Stimulated activated CD8-positive, alpha-beta memory T cell treated with anti-CD3 and anti-CD28 coated beads, Interleukin-12 subunit alpha, Interleukin-12 subunit beta, amount 100 ng/mL, for 24 hours (primary cell): ENCODE results near the gene VWA3B.
"Not testable (repeated sequence)": the region's sequence is repeated elsewhere in the genome, so short reads cannot be mapped to it uniquely, and the experiment has no call there.

Experiments used
- DNase-seq: peaks from one replicate; pipeline ENCODE4 v3.0.0-alpha.2; 2020; ENCODE audit errors: extremely low read depth

VWA3B gene

DNA sequence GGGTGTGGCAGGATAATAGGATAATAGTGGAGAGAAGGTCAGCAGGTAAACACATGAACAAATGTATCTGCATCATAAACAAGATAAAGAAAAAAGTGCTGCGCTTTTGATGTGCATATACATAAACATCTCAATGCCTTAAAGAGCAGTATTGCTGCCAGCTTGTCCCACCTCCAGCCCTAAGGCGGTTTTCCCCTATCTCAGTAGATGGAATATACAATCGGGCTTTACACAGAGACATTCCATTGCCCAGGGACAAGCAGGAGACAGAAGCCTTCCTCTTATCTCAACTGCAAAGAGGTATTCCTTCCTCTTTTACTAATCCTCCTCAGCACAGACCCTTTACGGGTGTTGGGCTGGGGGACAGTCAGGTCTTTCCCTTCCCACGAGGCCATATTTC is 43.1 kb downstream of the VWA3B start:
- not testable (repeated sequence) for DNase-seq

DNA sequence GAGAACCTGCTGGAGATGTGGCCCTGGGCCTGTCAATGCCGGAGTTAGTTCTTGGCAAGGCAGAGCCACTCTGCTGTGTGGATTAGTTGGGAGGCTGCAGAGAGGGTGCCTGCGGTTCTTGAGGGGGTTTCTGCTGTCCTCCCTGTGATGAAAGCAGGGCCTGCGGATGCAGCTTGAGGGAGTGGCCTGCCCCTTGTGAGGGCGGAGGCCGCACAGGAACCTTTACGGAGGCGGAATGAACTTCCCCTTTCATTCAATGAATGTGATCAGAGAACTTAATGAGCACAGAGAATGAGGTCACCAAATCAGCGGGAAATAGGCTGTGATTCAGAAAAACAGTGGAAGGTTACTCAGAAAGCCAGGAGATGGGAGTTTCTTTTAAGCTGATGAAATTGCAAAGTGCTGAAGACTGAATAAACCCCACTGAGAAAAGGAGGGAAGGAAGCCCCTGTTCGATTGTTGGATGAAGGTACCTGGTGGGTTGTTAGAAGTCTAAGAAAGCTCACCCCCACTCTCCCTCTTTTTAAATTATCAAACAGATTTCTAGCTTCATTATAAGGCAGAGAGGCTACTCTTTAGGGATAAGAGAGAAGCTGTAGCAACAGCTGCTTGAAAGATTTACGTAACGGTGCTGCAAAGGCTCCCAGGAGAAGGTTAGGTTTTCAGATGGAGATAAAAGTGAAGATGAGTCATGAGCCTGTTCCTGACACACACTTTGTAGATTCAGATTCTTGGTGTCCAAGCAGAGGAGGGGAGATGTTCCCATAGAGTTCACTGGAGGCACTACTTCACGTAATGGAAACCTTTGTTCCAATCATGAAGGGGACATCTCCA is 47.4 kb downstream of the VWA3B start:
- peak; percentile 8 for DNase-seq

DNA sequence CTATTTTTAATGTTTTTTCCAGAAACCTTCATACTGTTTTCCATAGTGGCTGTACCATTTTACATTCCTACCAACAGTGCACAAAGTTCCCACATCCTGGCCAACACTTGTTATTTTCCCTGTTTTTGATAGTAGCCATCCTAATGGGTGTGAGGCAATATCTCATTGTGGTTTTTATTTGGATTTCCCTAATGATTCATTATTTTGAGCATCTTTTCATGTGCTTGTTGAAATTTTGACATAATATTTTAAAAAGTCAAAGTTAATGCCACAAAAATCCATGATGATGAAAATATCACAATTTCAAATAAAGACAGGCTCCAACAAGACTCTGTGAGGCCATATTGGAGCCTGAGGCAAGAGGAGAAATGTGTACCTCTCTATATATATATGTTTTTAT is 50.2 kb downstream of the VWA3B start:
- DNase-seq: no peak

DNA sequence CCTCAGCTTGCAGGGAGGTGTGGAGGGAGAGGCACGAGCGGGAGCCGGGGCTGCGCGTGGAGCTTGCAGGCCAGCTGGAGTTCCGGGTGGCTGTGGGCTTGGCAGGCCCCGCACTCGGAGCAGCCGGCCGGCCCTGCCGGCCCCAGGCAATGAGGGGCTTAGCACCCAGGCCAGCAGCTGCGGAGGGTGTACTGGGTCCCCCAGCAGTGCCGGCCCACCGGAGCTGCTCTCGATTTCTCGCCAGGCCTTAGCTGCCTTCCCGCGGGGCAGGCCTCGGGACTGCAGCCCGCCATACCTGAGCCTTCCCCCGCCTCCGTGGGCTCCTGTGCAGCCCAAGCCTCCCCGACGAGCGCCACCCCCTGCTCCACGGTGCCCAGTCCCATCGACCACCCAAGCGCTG is 52.0 kb downstream of the VWA3B start:
- DNase-seq: not testable (repeated sequence)

DNA sequence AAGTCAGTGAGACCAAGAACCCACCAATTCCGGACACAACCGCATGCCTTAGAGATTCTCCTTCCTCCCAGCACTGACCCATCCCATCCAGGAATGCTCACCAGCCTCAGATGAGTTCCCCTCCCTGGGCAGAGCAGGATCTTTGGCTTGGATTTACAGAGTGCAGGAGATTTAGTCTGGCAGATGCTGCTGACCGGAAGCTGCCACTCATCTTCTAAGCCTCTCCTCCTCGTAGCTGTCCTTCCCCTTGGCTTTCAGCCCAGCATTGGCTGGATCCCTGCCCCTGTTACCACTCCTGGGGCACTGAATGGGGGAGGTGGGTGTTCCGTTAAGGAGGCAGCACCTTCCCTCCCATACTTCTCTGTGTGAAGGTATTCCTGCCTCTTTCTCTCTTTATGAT is 53.2 kb downstream of the VWA3B start:
- no peak for DNase-seq

DNA sequence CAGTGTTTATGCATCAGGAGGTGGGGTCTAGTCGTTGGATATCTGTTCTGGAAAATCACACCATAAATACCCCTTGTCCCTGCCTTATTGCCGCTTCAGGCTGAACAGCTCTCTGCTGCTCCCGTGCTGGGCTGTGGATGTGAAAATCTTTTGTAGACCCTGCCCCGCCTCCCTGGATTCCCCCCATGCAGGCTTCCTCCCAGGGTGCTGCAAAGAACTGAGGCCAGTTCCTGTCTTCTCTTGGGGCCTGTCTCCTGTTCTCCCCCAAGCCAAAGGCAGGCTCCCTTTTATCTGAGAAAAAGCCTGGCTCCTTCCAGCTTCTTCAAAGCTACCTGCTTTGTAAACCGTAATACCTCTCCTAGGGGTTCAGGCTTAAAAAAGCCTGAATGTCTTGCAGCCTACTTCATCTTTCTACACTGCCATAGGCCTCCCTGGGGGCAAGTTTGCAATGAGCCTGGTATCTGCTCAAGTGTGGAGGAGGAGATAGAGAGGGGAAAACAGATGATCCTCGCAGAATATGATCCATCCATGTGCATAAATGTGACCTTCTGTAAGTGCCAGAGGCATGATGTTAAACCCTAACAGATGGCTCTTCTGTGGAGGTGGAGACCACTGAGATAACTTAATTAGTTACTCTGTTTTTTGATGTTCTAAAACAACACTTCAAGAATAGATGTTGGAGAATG is 55.3 kb downstream of the VWA3B start:
- DNase-seq: no peak

DNA sequence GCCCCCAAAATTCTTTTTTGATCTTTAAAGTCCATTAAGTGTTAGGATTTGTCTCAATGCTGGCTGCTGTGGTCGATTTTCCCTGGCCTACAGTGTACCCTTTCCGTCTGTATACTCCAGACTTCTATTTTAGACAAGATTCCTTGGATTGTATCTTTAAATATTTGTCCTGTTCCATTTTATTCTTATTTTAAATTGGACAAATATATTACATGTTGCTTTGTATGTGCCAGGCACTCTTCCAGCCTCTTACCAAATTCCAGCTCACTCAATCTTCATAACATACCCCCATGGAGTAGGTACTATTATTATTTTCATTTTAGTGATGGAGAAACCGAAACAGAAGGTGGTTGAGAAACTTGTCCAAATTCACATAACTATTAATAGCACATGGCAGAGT is 58.1 kb downstream of the VWA3B start:
- no peak for DNase-seq

DNA sequence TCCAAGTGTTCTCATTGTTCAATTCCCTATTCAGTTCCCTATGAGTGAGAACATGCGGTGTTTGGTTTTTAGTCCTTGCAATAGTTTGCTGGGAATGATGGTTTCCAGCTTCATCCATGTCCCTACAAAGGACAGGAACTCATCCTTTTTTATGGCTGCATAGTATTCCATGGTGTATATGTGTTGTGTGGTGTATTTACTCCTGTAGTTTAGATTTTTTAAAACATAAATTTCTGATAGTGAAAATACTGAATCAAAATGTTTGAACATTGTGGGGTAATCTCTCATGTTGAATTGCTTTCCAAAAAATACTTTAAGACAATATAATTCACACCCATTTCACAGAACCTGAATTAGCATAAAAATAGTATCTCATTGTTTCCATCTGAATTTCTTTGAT is 60.9 kb downstream of the VWA3B start:
- DNase-seq: not testable (repeated sequence)

DNA sequence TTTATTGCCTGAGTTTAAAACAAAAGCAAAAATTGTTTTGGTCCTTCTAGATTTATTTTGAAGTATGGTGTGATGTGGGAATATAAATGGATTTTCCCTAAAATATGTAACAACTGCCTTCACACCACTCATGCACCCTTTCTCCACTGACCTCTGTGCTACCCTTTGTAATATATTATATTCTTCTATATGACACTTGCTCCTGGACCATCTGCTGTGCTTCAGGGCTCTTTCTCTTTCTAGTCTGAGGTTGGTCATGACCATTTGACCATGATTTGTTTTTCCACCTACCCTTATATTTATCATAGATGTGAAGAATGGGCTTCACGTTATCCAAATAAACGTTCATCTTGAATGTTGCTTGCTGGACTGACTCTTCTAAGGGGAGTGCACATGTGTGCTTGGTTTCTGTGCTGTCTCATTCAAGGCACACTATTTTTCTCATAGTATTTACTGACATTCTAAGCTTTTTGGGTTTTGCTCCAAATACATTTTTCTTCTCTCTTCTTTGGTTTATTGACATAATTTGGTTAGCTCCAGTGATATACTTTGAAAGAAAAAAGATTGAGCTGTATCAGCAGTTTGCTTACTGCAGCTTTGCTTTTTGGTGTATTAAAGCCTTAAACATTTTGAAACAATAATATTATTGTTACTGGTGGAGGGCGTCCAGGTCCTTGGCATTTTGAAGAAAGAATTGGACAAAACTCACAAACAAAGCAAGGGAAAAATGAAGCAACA is 61.8 kb downstream of the VWA3B start:
- DNase-seq: no peak

DNA sequence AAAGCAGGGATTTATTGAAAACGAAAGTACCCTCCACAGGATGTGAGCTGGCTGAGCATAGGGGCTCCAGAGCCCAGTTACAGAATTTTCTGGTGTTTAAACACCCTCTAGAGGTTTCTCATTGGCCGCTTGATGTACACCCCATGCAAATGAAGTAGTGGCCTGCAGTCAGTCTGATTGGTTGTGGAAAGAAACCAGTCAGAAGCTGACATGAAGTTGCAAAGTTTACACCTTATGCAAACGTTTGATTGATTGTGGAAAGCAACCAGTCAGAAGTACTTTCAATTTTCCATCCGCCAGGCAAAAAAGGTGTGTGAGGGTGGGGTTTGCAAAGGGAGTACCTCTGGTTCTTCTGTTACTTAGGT is 62.3 kb downstream of the VWA3B start:
- DNase-seq: no peak

DNA sequence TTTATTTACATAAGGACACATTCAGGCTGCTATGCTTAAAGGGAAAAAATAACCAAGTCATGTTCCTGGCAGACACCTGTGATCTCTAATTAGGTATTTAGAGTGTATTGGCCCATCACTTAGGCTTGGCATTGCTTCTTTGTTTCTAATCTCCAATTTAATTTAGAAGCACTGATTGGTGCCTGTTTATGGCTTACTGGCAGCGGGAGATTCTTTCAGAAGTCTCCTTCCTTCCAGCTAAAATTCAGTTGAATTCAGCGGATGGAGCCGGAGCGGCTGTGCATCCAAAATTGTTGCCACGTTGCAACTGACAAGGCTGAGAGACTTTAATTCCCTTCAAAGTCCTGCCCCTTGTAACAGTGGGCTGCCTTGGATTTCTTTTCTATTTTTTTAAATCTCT is 66.5 kb downstream of the VWA3B start:
- DNase-seq: no peak

DNA sequence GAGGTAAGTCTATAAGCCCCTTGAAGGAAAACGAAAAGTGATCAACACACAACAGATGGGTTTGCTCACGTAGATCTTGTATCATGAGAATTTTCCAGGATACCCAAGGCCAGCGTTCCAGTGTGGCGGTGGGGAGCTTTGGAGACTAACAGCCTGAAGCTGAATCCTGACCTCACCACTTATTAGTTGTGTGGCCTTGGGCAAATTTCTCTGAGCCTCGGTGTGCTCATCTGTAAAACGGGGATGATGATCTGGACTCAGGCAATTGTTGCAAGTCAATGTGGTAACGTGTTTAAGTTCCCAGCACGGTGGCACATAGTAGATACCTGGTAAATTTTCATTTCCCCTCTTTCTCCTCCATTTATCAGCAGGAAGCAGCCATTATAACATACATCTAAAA is 68.3 kb downstream of the VWA3B start:
- no peak for DNase-seq

DNA sequence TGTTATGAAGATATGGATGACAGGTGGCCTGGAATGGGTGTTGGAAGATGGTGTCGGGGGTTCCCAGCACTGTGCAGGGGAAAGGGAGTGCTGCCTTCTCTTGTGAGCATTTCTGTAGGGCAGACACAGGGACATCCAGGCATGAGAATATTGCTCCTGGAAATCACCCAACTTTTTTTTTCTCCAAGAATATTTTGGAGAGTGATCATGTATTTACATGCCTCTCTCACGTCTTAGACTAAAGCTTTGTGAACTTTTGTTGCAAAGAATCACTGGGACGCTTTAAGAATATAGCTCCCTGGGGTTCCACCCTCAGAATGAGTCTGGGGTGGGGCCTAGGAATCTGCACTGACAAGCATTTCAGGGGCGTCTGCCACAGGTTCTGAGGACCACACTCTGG is 68.7 kb downstream of the VWA3B start:
- no peak for DNase-seq

DNA sequence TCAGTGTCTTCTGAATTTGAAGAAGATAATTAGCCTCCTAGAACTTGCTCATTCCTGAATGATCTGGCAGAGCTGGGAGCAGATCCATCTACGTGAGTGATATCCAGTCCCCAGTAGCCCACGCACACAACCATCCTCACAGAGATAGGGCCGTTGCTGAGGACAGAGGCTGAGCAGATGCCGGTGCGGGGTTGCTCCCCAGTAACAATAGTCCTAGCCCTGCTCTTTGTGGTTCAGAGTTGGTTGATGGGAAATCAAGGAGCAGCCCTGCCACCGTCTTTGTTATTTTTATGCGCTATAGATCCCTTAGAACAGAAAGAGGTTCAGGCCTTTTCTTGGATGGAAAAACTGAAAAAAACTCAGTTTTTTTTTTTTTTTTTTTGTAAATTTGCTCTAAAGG is 69.3 kb downstream of the VWA3B start:
- no peak for DNase-seq

DNA sequence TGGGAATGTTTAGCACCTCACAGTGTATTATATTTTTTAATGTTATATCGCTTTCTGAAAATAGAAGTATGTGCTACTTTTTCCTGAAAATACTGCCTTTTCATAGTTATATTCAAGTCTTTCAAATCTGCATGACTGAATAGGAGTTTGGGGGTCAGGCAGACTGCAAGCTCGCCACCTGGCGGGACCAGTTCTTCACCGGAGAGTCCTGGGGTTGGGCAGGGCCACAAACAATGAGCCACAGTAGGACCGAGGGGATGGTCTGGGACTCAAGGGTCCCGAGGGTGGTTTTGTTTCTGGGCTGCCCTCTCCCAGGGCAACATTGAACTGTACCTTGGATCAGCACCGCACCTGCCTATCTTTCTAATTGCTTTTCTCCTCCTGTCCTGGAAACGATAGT is 70.6 kb downstream of the VWA3B start:
- DNase-seq: no peak

DNA sequence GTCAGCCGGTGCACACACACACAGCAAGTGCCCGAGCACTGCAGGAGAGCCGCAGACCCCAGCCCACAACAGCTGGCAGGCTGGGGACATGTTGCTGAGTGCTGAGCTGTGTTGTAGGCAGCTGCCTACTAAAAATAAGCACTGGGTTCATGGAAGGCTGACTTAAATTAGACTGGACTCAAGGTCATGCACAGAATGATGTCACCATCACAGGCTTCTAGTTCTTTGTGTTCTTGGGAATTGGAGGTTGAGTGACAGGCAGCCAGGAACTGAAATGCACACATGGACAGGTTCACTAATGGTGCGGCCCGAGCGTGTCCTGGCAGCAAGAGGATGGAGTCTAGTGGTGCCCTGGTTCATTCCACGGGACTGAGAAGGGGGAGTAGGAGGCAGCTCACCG is 71.3 kb downstream of the VWA3B start:
- no peak for DNase-seq

DNA sequence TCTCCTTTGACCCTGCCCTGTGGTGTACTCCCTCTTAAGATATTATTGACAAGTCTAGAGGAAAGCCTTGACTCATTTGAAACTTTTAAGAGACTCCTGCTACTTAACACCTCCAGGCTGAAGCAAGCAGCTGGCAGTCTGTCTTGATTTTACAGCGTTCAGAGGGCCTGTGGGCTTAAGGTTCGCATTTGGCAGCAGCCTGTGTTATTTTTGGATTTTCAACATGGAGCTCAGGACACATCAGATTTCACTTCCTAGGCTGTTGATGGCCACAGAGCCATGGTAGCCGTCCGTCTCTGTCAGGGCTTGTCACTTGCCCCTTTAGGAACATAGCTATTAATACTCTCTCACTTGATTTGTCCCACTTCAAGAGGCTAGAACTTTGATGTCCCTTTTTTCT is 73.6 kb downstream of the VWA3B start:
- DNase-seq: no peak

DNA sequence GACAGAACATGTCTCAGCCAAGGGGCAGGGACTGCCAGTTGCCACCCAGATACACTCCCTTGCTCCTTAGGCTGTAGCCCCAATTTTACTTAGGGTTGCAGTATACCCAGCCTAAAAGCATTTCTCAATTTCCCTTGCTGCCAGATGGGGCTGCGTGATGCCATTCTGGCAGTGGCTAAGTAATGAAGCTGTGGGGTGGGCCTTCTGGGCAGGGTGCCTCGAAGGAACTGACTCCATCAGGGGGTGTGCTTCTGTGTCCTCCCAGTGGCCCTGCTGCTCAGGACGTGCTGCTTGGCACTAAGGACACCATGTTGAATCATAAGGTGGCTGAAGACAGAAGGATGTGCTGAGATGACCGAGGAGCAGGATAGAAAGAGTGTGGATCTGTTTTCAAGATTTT is 74.2 kb downstream of the VWA3B start:
- DNase-seq: no peak

DNA sequence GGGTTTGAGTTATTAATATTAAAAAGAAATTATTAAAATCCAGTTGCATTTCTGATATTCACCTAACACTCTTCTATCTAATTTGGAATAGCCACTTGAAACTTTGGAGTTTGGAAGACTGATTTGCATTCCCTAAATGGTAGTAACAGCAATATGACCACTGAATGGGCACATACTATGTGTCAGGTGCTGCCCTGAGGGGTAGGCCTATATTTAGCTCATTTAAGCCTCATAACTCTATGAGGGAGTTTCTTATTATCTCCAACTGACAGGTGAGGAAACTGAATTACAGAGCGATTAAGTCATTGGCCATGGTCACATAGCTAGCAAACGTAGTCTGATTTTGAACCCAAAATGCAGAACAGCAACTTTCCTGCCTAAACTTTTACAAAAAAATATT is 77.3 kb downstream of the VWA3B start:
- no peak for DNase-seq

DNA sequence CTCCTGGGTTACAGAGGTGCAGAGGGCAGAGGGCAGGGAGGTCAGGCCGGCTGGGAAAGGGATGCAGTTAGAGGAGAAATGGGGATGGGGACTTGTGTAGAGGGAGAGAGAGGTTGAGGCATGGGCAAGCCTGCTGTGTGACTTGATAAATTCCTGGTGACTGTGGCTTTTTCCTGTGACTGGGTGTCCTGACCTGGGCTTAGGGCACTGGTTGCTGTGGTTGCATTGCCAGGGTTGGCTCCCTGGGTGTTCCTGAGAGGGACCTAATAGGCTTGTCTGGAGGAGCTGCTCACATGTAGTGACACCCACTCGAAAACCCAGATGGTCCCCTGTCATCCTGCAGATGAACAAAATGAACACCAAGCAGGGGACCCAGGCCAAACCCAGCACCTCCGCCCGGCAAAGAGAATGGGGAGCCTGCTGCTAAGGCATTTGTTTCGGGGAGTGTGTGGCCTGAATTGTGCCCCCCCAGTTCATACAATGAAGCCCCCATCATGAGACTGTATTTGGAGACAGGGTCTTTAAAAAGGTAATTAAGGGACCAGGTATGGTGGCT is 78.6 kb downstream of the VWA3B start:
- no peak for DNase-seq

DNA sequence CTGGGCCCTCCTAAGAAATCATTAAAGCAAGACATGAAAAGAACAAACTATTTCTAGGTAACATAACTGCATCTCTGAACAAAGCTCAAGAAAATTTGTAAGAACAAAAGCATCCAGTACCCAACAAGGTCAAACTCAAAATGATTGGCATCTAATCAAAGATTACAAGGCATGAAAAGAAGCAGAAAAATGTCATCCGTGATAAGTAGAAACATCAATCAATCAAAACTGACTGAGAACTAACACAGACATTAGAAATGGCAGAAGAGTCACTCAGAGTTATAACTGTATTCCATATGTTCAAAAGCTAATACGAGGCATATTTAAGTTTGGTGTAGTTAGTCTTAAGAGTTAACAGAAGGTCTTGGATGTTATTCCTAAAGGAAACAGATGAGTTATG is 80.9 kb downstream of the VWA3B start:
- no peak for DNase-seq

DNA sequence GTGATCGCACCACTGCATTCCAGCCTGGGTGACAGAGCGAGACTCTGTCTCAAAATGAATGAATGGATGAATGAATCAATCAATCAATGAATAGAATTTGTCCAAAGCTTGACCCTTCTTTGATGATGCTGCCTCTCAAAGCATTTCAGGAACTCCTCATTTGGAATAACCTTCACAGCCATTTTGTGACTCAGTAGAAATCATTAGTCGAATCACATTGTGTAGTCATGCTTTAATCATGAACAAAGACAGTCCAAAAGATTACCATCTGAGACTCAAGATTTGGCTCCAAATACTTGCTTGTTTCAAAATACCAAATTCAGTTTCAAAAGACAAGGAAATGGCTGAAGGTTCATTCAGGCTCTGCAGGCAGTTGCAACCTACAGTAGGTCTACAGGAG is 83.1 kb downstream of the VWA3B start:
- no peak for DNase-seq
